ENCODE measurements around the gene ATP7A. TPM values are rescaled to one million over a fixed set of nuclear protein-coding genes. Genes with fewer than 3 reads are reported as not detected.
A peak's percentile ranks its signal among the peaks of the same experiment; 100 is the strongest.

ATP7A gene
- total and polyA plus RNA-seq, 2 experiments from 2014 or later, result 5.4 to 8.4 TPM

DNA sequence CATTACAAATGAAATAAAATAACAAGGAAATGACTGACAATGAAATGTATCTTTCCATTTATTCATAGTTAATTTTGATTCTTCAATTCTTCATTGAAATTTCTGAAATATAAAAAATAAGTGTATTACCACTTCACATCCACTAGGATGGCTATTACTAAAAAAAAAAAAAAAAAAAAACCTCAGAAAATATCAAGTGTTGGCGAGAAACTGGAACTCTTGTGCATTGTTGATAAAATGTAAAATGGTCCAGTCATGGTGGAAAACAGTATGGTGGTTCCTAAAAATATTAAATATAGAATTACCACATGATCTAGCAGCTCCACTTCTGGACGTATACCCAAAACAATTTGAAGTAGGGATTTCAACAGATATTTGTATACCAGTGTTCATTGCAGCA lies 36.1 kb downstream of the ATP7A start:
- no peak overlapping the region for H3K27ac ChIP-seq
- DNase-seq (ENCODE audit: low read depth in 1 of 2, low spot score in 1 of 2), result no peak
- no peaks in the 10 kb centered on the region for H3K27me3 ChIP-seq
- H3K4me1 ChIP-seq (ENCODE audit: low read depth), result no peaks in the 10 kb centered on the region
- H3K9me3 ChIP-seq (ENCODE audit: low read depth), result no peaks in the 10 kb centered on the region
- H3K36me3 ChIP-seq, result no peaks in the 10 kb centered on the region
- TF ChIP-seq, protein P1, sequence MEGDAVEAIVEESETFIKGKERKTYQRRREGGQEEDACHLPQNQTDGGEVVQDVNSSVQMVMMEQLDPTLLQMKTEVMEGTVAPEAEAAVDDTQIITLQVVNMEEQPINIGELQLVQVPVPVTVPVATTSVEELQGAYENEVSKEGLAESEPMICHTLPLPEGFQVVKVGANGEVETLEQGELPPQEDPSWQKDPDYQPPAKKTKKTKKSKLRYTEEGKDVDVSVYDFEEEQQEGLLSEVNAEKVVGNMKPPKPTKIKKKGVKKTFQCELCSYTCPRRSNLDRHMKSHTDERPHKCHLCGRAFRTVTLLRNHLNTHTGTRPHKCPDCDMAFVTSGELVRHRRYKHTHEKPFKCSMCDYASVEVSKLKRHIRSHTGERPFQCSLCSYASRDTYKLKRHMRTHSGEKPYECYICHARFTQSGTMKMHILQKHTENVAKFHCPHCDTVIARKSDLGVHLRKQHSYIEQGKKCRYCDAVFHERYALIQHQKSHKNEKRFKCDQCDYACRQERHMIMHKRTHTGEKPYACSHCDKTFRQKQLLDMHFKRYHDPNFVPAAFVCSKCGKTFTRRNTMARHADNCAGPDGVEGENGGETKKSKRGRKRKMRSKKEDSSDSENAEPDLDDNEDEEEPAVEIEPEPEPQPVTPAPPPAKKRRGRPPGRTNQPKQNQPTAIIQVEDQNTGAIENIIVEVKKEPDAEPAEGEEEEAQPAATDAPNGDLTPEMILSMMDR (IDR thresholded peaks at IDR 0.05; ENCODE audit: low read depth, low read length), result no peak
- H3K4me3 ChIP-seq, result no peak overlapping the region

DNA sequence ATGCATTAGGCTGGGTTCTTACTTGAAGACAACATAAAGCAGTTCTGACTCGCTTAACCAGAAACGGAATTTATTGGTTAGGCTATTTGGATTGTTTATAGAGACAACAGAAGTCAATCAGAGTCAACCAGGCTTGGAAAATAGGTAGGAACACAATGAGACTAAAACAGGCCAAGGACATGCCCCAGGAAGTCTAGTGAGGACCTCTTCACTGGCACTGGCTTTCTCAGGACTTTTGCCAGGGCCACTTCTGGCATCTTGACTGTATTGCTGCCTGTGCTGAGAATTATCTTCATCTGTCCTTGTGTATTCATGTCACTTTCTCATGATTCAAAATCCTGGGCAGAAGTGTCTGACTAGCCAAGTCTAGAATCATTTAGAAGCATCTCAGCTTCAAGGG lies 39.3 kb downstream of the ATP7A start:
- Histone ChIP-seq H3K27ac (no peak overlapping the region), H3K4me1 (ENCODE audit: low read depth) (no peaks in the 10 kb centered on the region), H3K9me3 (ENCODE audit: low read depth) (no peaks in the 10 kb centered on the region), H3K36me3 (no peaks in the 10 kb centered on the region), H3K27me3 (no peaks in the 10 kb centered on the region), H3K4me3 (no peak overlapping the region)
- DNase-seq (ENCODE audit: low read depth in 1 of 2, low spot score in 1 of 2), result no peak
- TF ChIP-seq, protein P1 (IDR thresholded peaks at IDR 0.05; ENCODE audit: low read depth, low read length), result no peak

DNA sequence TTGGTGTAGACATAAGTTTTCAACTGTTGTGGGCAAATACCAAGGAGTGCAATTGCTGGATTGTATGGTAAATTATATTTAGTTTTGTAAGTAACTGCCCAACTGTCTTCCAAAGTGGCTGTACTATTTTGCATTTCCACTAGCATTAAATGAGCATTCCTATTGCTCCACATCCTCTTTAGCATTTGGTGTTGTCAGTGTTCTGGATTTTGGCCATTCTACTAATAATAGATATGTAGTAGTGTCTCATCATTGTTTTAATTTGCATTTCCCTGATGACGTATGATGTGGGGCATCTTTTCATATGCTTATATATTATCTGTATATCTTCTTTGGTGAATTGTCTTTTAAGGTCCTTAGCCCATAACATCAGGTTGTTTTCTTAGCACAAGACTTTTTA lies 41.7 kb downstream of the ATP7A start:
- H3K27me3 ChIP-seq, result no peaks in the 10 kb centered on the region
- H3K9me3 ChIP-seq (ENCODE audit: low read depth), result no peaks in the 10 kb centered on the region
- no peak for DNase-seq (ENCODE audit: low read depth in 1 of 2, low spot score in 1 of 2)
- H3K4me3 ChIP-seq, result no peak overlapping the region
- H3K36me3 ChIP-seq, result no peaks in the 10 kb centered on the region
- H3K27ac ChIP-seq, result no peak overlapping the region
- TF ChIP-seq, protein P1 (IDR thresholded peaks at IDR 0.05; ENCODE audit: low read depth, low read length), result no peak
- no peaks in the 10 kb centered on the region for H3K4me1 ChIP-seq (ENCODE audit: low read depth)

DNA sequence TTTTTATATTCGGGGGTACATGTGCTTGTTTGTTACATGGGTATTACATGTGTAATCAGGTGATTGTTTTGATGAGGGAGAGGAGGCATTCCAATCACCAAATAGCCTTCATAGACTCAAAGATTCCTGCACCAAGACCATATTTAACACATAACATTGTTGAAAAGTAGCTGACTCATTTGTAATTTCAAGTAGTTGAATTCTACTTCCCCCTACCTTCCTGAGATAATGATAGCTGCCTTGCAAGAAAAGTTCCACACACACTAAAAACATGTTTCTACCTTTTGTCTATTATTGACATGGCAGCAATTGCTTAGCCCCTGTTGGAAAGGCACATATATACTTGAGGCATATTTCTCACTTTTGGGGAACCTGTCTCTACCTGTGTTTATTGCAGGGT lies 42.8 kb downstream of the ATP7A start:
- DNase-seq (ENCODE audit: low read depth in 1 of 2, low spot score in 1 of 2), result no peak
- H3K36me3 ChIP-seq, result no peaks in the 10 kb centered on the region

DNA sequence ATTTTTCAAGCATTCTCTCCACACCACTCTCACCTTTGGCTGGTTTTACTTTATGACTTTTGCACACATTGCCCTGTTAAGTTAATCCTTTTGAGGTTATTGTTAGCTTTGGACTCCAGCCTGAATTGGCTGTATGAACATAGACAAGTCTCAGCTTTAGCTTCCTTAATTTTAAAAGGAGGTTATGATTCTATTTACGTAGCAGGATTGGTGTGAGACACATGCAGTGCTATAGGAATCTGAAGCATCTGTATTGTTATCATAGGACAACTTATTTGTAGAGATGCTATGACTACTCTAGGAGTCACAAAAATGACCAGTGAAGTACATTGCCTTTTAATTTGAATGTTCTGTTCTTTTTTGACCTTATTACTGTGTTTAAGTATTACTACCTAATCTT lies 43.2 kb downstream of the ATP7A start:
- TF ChIP-seq, protein P1 (IDR thresholded peaks at IDR 0.05; ENCODE audit: low read depth, low read length), result no peak
- H3K4me1 ChIP-seq (ENCODE audit: low read depth), result no peaks in the 10 kb centered on the region
- no peaks in the 10 kb centered on the region for H3K27me3 ChIP-seq
- no peak overlapping the region for H3K4me3 ChIP-seq
- no peak overlapping the region for H3K27ac ChIP-seq
- peak in 1 of 2 donors; percentile 3 for DNase-seq (ENCODE audit: low read depth in 1 of 2, low spot score in 1 of 2)
- no peaks in the 10 kb centered on the region for H3K9me3 ChIP-seq (ENCODE audit: low read depth)
- H3K36me3 ChIP-seq, result no peaks in the 10 kb centered on the region

More for the DNA sequence above, 42.8 kb downstream of the ATP7A start:
- H3K27me3 ChIP-seq, result no peaks in the 10 kb centered on the region
- no peaks in the 10 kb centered on the region for H3K4me1 ChIP-seq (ENCODE audit: low read depth)
- H3K4me3 ChIP-seq, result no peak overlapping the region
- no peak overlapping the region for H3K27ac ChIP-seq
- H3K9me3 ChIP-seq (ENCODE audit: low read depth), result no peaks in the 10 kb centered on the region
- TF ChIP-seq, protein P1 (IDR thresholded peaks at IDR 0.05; ENCODE audit: low read depth, low read length), result no peak

DNA sequence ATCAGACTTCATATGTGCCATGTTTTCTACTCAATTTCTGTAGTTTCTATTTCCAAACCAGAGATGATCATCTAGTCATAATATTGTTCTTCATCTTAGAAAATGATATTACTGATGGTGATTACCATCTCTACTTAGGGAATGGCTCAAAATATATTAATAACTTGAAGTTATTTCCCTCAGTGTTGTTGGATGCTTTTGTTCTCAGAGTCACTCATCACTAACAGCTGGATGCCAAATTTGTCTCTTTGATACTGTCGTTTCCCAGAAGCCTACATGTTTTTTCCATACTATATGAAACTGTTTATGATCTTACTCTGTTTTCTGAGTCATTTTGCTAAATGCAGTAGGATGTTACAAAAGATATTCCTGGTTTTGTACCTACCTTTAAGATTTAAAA lies 50.1 kb downstream of the ATP7A start:
- Histone ChIP-seq H3K27ac (no peak overlapping the region), H3K27me3 (no peaks in the 10 kb centered on the region), H3K4me3 (no peak overlapping the region), H3K4me1 (ENCODE audit: low read depth) (no peaks in the 10 kb centered on the region), H3K36me3 (no peaks in the 10 kb centered on the region), H3K9me3 (ENCODE audit: low read depth) (no peaks in the 10 kb centered on the region)
- TF ChIP-seq, protein P1 (IDR thresholded peaks at IDR 0.05; ENCODE audit: low read depth, low read length), result no peak
- no peak for DNase-seq (ENCODE audit: low read depth in 1 of 2, low spot score in 1 of 2)

Data from cardiac muscle cell (in vitro differentiated cells and primary cell).